ENCODE results near the gene MED28. TPM values are rescaled to one million over a fixed set of nuclear protein-coding genes. Genes with fewer than 3 reads are reported as not detected.

Gene MED28
- total and polyA plus RNA-seq, 8 donors: 6.5 to 43.5 (median 14.0) TPM

DNA sequence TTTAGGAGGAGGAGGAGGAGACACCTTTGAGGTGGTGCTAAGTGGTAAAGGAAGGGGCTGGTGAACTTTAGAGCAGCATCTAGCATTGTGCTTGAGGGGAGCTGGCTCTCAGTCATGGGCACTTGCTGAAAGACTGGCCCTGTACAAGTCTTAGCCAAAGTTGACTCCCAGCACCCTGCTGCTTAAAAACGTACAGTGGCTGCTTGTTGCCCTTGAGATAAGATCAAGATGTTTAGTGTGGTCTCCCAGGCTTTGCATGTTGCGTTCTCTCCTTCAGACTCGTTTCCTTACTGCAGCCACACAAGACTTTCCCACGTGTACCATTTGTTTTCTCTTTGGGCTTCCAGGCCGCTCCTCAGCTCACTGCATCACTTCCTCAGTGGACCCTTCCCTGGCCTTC, 1.8 kb downstream of the MED28 start:
- peaks cover 29 to 62% (median 43%) of the 10 kb centered on the region in 4 donors for H3K4me1 ChIP-seq
- WGBS, 5 donors: 48 to 62% (median 49%) methylated on average over 5 of the region's 5 CpGs
- no peak for DNase-seq
- peak overlapping the region; percentile 85 to 99 (median 94) for H3K4me3 ChIP-seq
- no peaks in the 10 kb centered on the region for H3K27me3 ChIP-seq
- intact Hi-C loops (cut with DNase I; ENCODE audit: low total_unique reads): loop anchor here (5.0 kb wide), 1 partner anchor 34 kb away; no protein-coding TSS in a partner anchor
- no peaks in the 10 kb centered on the region for H3K9me3 ChIP-seq
- H3K27ac ChIP-seq: no peak overlapping the region
- TF ChIP-seq POLR2AphosphoS5 (IDR thresholded peaks at IDR 0.05) (no peak), EP300 (IDR thresholded peaks at IDR 0.05) (no peak), POLR2A (IDR thresholded peaks at IDR 0.05) (no peak)
- TF ChIP-seq, protein P1, sequence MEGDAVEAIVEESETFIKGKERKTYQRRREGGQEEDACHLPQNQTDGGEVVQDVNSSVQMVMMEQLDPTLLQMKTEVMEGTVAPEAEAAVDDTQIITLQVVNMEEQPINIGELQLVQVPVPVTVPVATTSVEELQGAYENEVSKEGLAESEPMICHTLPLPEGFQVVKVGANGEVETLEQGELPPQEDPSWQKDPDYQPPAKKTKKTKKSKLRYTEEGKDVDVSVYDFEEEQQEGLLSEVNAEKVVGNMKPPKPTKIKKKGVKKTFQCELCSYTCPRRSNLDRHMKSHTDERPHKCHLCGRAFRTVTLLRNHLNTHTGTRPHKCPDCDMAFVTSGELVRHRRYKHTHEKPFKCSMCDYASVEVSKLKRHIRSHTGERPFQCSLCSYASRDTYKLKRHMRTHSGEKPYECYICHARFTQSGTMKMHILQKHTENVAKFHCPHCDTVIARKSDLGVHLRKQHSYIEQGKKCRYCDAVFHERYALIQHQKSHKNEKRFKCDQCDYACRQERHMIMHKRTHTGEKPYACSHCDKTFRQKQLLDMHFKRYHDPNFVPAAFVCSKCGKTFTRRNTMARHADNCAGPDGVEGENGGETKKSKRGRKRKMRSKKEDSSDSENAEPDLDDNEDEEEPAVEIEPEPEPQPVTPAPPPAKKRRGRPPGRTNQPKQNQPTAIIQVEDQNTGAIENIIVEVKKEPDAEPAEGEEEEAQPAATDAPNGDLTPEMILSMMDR (IDR thresholded peaks at IDR 0.05): no peak
- peaks cover 13 to 50% (median 44%) of the 10 kb centered on the region in 4 donors for H3K36me3 ChIP-seq

DNA sequence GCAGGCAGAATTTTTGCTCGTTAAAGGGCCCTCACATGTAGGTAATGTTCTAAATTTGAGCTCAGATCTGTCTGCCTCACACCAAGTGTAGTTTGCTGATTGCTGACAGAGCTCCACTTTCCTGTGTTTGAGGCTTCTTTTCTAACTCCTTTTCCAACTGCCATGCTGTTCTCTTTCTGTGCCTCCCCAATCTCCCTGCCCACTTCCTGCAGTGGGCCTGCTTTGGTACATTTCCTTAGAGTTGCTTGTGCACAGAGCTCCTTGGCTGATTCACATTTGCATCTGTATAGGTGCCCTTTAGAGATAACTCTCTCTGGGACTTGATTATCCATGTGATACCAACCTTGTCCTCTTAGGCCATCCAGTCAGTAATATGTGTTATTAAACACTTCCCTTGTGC, 4.5 kb downstream of the MED28 start:
- peaks cover 39 to 76% (median 70%) of the 10 kb centered on the region in 4 donors for H3K36me3 ChIP-seq
- WGBS, 5 donors: 0 to 71% (median 30%) methylated on average over 1 of the region's 1 CpG
- intact Hi-C loops (cut with DNase I; ENCODE audit: low total_unique reads): loop anchor here (5.0 kb wide), 1 partner anchor 37 kb away; no protein-coding TSS in a partner anchor

DNA sequence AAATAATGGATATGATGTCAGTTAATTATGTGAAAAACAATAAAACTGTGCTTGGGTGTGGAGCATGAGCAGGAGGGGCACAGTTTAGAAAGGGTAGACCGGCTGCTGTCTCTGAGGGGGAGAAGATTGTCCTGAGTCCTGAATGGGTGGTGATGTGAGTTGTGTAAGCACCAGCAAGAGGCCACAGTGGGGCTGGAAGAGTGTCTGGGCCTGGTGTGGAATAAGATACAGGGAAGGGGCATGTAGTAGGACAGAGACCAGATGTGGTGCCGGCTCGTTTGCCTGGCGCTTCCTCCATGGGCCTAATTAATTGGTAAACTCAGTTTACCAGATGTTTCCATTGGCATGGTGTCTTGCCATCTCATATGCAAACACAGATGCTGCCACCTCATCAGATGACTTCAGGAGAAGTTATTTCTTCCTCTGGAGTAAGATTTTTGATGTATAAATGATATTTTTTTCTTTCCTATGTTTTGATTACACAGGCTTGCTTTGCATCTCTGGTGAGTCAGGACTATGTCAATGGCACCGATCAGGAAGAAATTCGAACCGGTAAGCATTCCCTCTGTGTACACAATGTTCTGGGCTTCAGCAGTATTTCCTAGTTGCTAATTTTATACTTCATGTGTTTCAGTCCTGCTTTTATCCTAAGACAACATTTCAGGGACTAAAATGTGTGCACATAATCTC, 5.1 kb downstream of the MED28 start:
- 47 to 71% (median 59%) methylated on average over 7 of the region's 7 CpGs for WGBS, 5 donors
- peaks cover 45 to 82% (median 77%) of the 10 kb centered on the region in 4 donors for H3K36me3 ChIP-seq
- intact Hi-C loops (cut with DNase I; ENCODE audit: low total_unique reads): loop anchor here (5.0 kb wide), 1 partner anchor 37 kb away; no protein-coding TSS in a partner anchor

More for the DNA sequence above, 4.5 kb downstream of the MED28 start:
- Histone ChIP-seq H3K4me3 (no peak overlapping the region), H3K4me1 (peaks cover 25 to 52% (median 40%) of the 10 kb centered on the region in 4 donors), H3K27ac (no peak overlapping the region), H3K27me3 (no peaks in the 10 kb centered on the region), H3K9me3 (no peaks in the 10 kb centered on the region)
- DNase-seq: no peak
- no peak for TF ChIP-seq POLR2A (IDR thresholded peaks at IDR 0.05)
- TF ChIP-seq, protein P1 (IDR thresholded peaks at IDR 0.05): no peak
- TF ChIP-seq POLR2AphosphoS5 (IDR thresholded peaks at IDR 0.05): no peak
- no peak for TF ChIP-seq EP300 (IDR thresholded peaks at IDR 0.05)

DNA sequence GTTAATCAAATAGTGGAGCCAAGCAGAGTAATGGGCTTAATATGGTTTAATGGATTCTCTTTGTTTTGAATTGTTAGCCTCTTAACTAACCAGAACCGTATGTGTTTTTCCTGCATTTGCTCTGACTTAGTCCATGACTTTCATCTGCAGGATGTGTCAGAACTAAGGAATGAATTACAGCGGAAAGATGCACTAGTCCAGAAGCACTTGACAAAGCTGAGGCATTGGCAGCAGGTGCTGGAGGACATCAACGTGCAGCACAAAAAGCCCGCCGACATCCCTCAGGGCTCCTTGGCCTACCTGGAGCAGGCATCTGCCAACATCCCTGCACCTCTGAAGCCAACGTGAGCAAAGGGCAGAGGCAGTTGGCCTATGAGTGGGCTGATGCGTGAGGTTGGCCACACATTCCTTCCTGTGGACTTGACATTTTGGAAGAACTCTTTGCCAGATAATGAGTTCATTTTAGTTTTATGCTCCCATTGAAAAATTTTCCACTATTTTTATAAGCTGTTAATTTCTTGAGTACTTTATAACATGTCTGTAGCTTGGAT, 9.1 kb downstream of the MED28 start:
- no peak for DNase-seq
- no peaks in the 10 kb centered on the region for H3K9me3 ChIP-seq
- 82 to 88% (median 86%) methylated on average over 7 of the region's 7 CpGs for WGBS, 5 donors
- H3K27ac ChIP-seq: no peak overlapping the region
- intact Hi-C loops (cut with DNase I; ENCODE audit: low total_unique reads): no loop called here
- H3K36me3 ChIP-seq: peaks cover 80 to 99% (median 97%) of the 10 kb centered on the region in 4 donors
- peaks cover 5 to 17% (median 10%) of the 10 kb centered on the region in 4 donors for H3K4me1 ChIP-seq
- no peaks in the 10 kb centered on the region for H3K27me3 ChIP-seq
- TF ChIP-seq, protein P1 (IDR thresholded peaks at IDR 0.05): no peak
- TF ChIP-seq POLR2AphosphoS5 (IDR thresholded peaks at IDR 0.05) (no peak), EP300 (IDR thresholded peaks at IDR 0.05) (no peak), POLR2A (IDR thresholded peaks at IDR 0.05) (no peak)
- H3K4me3 ChIP-seq: no peak overlapping the region

More for the DNA sequence above, 5.1 kb downstream of the MED28 start:
- no peak for TF ChIP-seq POLR2A (IDR thresholded peaks at IDR 0.05)
- no peak for TF ChIP-seq POLR2AphosphoS5 (IDR thresholded peaks at IDR 0.05)
- TF ChIP-seq, protein P1 (IDR thresholded peaks at IDR 0.05): no peak
- TF ChIP-seq EP300 (IDR thresholded peaks at IDR 0.05): no peak
- DNase-seq: no peak
- no peaks in the 10 kb centered on the region for H3K27me3 ChIP-seq
- H3K9me3 ChIP-seq: no peaks in the 10 kb centered on the region
- no peak overlapping the region for H3K27ac ChIP-seq
- H3K4me1 ChIP-seq: peaks cover 25 to 52% (median 40%) of the 10 kb centered on the region in 4 donors
- no peak overlapping the region for H3K4me3 ChIP-seq

All from stomach (tissue), 9 donors.